Measurements from ENCODE around the gene PTH1R. TPM values are rescaled to one million over a fixed set of nuclear protein-coding genes. Genes with fewer than 3 reads are reported as not detected.

The PTH1R gene
- total and polyA plus RNA-seq, 7 experiments from 2014 or later, result not detected

DNA sequence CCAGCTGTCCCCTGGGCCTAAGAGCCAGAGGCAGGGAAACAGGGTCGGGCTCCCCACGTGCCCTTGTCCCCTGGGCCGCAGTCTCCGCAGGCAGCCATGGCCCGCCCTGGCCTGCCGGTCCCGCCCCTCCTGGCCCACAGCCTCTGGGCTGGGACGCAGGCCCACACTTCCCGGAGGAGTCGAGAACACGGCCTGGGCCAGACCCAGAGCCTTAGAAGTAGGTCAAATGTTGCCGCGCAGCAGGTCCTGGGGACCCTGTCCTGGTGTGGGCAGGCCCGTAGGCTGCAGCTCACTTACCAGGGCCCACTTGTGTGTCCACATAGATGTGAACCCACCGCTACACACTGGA lies 10.0 kb upstream of the PTH1R start:
- no peaks in the 10 kb centered on the region for H3K27me3 ChIP-seq (ENCODE audit: control insufficient read depth in 2 of 2, insufficient read depth in 2 of 2, low read length in 2 of 2)
- Mint-ChIP-seq H3K36me3 (no peaks in the 10 kb centered on the region), H3K4me3 (no peak overlapping the region), H3K4me1 (no peaks in the 10 kb centered on the region), H3K27ac (no peak overlapping the region), H3K9me3 (no peaks in the 10 kb centered on the region), H3K27me3 (peaks cover 0 to 8% (median 0%) of the 10 kb centered on the region in 5 donors)
- ATAC-seq, result no peak
- intact Hi-C loops (cut with micrococcal nuclease), result loop anchor here (2.0 to 5.0 kb wide), 2 partner anchors 131 to 920 kb away; no protein-coding TSS in a partner anchor
- DNase-seq, result no peak
- H3K36me3 ChIP-seq (ENCODE audit: control insufficient read depth in 2 of 3, insufficient read depth in 3 of 3, low read length in 3 of 3), result no peaks in the 10 kb centered on the region
- no peaks in the 10 kb centered on the region for H3K4me1 ChIP-seq (ENCODE audit: control insufficient read depth in 2 of 2, insufficient read depth in 2 of 2, low read length in 2 of 2)
- no peaks in the 10 kb centered on the region for H3K9me3 ChIP-seq (ENCODE audit: control insufficient read depth in 2 of 3, low read length in 3 of 3)
- no peak overlapping the region for H3K27ac ChIP-seq (ENCODE audit: low read depth, low read length)
- POLR2A ChIA-PET, result no interaction called here
- CTCF ChIA-PET, result interaction anchor here (0.7 to 2.0 kb wide), 2 partner anchors 9 to 46 kb away, joined by 3 to 5 read pairs; no protein-coding TSS in a partner anchor
- H3K4me3 ChIP-seq (ENCODE audit: low read length), result no peak overlapping the region

DNA sequence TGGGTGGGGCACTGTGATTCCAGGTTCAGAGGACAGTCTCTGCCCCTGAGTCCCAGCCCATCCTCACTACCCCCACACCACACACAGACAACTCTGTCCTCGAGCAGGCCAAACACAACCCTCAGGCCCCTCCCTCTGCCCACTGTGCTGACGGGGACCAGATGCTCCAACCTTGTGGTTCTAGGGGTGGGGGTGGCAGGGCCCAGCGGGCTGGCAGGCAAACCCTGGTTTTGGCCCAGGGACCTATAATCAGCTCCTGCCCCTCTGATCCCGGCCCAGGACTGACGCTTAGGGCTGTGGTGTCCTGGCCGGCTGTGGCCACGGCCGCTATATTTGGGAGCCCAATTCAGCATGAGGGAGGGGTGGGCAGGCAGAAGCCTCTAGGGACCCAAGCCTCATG lies 9.2 kb upstream of the PTH1R start:
- no peak for DNase-seq

GRCh38 chr3:46868948-46869347 lies 8.6 kb upstream of the PTH1R start:
- ATAC-seq, result no peak
- no peak overlapping the region for H3K27ac ChIP-seq (ENCODE audit: low read depth, low read length)
- no peaks in the 10 kb centered on the region for H3K9me3 Mint-ChIP-seq
- intact Hi-C loops (cut with micrococcal nuclease), result loop anchor here in 1 of 2 donors (5.0 kb wide), 1 partner anchor 918 kb away; no protein-coding TSS in a partner anchor
- peaks cover 0 to 8% (median 5%) of the 10 kb centered on the region in 5 donors for H3K27me3 Mint-ChIP-seq
- H3K27ac Mint-ChIP-seq, result no peak overlapping the region
- H3K27me3 ChIP-seq (ENCODE audit: control insufficient read depth in 2 of 2, insufficient read depth in 2 of 2, low read length in 2 of 2), result no peaks in the 10 kb centered on the region
- H3K9me3 ChIP-seq (ENCODE audit: control insufficient read depth in 2 of 3, low read length in 3 of 3), result no peaks in the 10 kb centered on the region
- H3K4me1 Mint-ChIP-seq, result peaks cover 0 to 9% (median under 1%) of the 10 kb centered on the region in 7 donors
- ChIA-PET CTCF (interaction anchor here (2.0 kb wide), 1 partner anchor 7 kb away, joined by 5 read pairs; no protein-coding TSS in a partner anchor), POLR2A (no interaction called here)
- no peak overlapping the region for H3K4me3 Mint-ChIP-seq
- no peak overlapping the region for H3K4me3 ChIP-seq (ENCODE audit: low read length)
- no peaks in the 10 kb centered on the region for H3K36me3 ChIP-seq (ENCODE audit: control insufficient read depth in 2 of 3, insufficient read depth in 3 of 3, low read length in 3 of 3)
- no peaks in the 10 kb centered on the region for H3K4me1 ChIP-seq (ENCODE audit: control insufficient read depth in 2 of 2, insufficient read depth in 2 of 2, low read length in 2 of 2)
- DNase-seq, result no peak
- no peaks in the 10 kb centered on the region for H3K36me3 Mint-ChIP-seq

More for the DNA sequence above, 9.2 kb upstream of the PTH1R start:
- Mint-ChIP-seq H3K4me3 (no peak overlapping the region), H3K4me1 (peaks cover 0 to 5% (median 0%) of the 10 kb centered on the region in 7 donors), H3K9me3 (no peaks in the 10 kb centered on the region), H3K36me3 (no peaks in the 10 kb centered on the region), H3K27ac (no peak overlapping the region), H3K27me3 (peaks cover 0 to 8% (median 5%) of the 10 kb centered on the region in 5 donors)
- Histone ChIP-seq H3K27ac (ENCODE audit: low read depth, low read length) (no peak overlapping the region), H3K9me3 (ENCODE audit: control insufficient read depth in 2 of 3, low read length in 3 of 3) (no peaks in the 10 kb centered on the region), H3K4me1 (ENCODE audit: control insufficient read depth in 2 of 2, insufficient read depth in 2 of 2, low read length in 2 of 2) (no peaks in the 10 kb centered on the region), H3K36me3 (ENCODE audit: control insufficient read depth in 2 of 3, insufficient read depth in 3 of 3, low read length in 3 of 3) (no peaks in the 10 kb centered on the region), H3K27me3 (ENCODE audit: control insufficient read depth in 2 of 2, insufficient read depth in 2 of 2, low read length in 2 of 2) (no peaks in the 10 kb centered on the region), H3K4me3 (ENCODE audit: low read length) (no peak overlapping the region)
- no peak for ATAC-seq
- intact Hi-C loops (cut with micrococcal nuclease), result loop anchor here in 1 of 2 donors (5.0 kb wide), 1 partner anchor 919 kb away; no protein-coding TSS in a partner anchor
- CTCF ChIA-PET, result interaction anchor here (2.0 kb wide), 1 partner anchor 8 kb away, joined by 5 read pairs; no protein-coding TSS in a partner anchor
- POLR2A ChIA-PET, result no interaction called here

GRCh38 chr3:46869440-46869839 lies 8.1 kb upstream of the PTH1R start:
- POLR2A ChIA-PET, result no interaction called here
- Histone ChIP-seq H3K9me3 (ENCODE audit: control insufficient read depth in 2 of 3, low read length in 3 of 3) (no peaks in the 10 kb centered on the region), H3K4me1 (ENCODE audit: control insufficient read depth in 2 of 2, insufficient read depth in 2 of 2, low read length in 2 of 2) (no peaks in the 10 kb centered on the region), H3K36me3 (ENCODE audit: control insufficient read depth in 2 of 3, insufficient read depth in 3 of 3, low read length in 3 of 3) (no peaks in the 10 kb centered on the region), H3K27ac (ENCODE audit: low read depth, low read length) (no peak overlapping the region), H3K4me3 (ENCODE audit: low read length) (no peak overlapping the region), H3K27me3 (ENCODE audit: control insufficient read depth in 2 of 2, insufficient read depth in 2 of 2, low read length in 2 of 2) (no peaks in the 10 kb centered on the region)
- H3K9me3 Mint-ChIP-seq, result no peaks in the 10 kb centered on the region
- H3K4me3 Mint-ChIP-seq, result no peak overlapping the region
- H3K27ac Mint-ChIP-seq, result no peak overlapping the region
- intact Hi-C loops (cut with micrococcal nuclease), result loop anchor here in 1 of 2 donors (5.0 kb wide), 1 partner anchor 918 kb away; no protein-coding TSS in a partner anchor
- no peaks in the 10 kb centered on the region for H3K36me3 Mint-ChIP-seq
- peaks cover 0 to 13% (median 5%) of the 10 kb centered on the region in 5 donors for H3K27me3 Mint-ChIP-seq
- CTCF ChIA-PET, result interaction anchor here (0.7 kb wide), 1 partner anchor 128 kb away, joined by 3 read pairs; no protein-coding TSS in a partner anchor
- peaks cover 0 to 12% (median 5%) of the 10 kb centered on the region in 7 donors for H3K4me1 Mint-ChIP-seq
- ATAC-seq, result no peak
- DNase-seq, result no peak

DNA sequence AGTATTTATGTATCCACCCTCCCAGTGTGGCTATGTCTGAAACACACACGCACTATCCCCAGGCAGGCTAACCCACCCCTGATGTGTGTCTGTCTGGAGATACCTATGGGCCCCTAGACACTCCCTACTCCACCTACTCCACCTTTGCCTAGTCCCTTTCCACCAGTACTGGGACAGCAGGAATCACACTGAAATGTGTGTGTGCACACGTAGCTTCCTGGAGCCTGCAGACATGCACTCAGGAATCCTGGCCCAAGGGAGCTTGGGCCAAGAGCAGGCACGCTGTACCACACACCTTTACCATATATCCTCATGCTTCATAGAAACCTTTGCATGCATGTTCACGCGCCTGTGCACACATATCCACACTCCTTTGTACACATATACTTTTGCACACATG lies 6.9 kb upstream of the PTH1R start:
- Mint-ChIP-seq H3K9me3 (no peaks in the 10 kb centered on the region), H3K4me1 (peaks cover 0 to 16% (median 5%) of the 10 kb centered on the region in 7 donors), H3K27ac (no peak overlapping the region), H3K4me3 (no peak overlapping the region), H3K27me3 (peaks cover 0 to 16% (median 5%) of the 10 kb centered on the region in 5 donors), H3K36me3 (no peaks in the 10 kb centered on the region)
- no peak overlapping the region for H3K27ac ChIP-seq (ENCODE audit: low read depth, low read length)
- ChIA-PET POLR2A (no interaction called here), CTCF (interaction anchor here (0.6 to 1.6 kb wide), 4 partner anchors 9 to 465 kb away, joined by 3 to 6 read pairs (median 4); no protein-coding TSS in a partner anchor)
- no peaks in the 10 kb centered on the region for H3K36me3 ChIP-seq (ENCODE audit: control insufficient read depth in 2 of 3, insufficient read depth in 3 of 3, low read length in 3 of 3)
- H3K27me3 ChIP-seq (ENCODE audit: control insufficient read depth in 2 of 2, insufficient read depth in 2 of 2, low read length in 2 of 2), result no peaks in the 10 kb centered on the region
- ATAC-seq, result no peak
- H3K4me1 ChIP-seq (ENCODE audit: control insufficient read depth in 2 of 2, insufficient read depth in 2 of 2, low read length in 2 of 2), result no peaks in the 10 kb centered on the region
- no peak for DNase-seq
- no peaks in the 10 kb centered on the region for H3K9me3 ChIP-seq (ENCODE audit: control insufficient read depth in 2 of 3, low read length in 3 of 3)
- H3K4me3 ChIP-seq (ENCODE audit: low read length), result no peak overlapping the region
- intact Hi-C loops (cut with micrococcal nuclease), result no loop called here

DNA sequence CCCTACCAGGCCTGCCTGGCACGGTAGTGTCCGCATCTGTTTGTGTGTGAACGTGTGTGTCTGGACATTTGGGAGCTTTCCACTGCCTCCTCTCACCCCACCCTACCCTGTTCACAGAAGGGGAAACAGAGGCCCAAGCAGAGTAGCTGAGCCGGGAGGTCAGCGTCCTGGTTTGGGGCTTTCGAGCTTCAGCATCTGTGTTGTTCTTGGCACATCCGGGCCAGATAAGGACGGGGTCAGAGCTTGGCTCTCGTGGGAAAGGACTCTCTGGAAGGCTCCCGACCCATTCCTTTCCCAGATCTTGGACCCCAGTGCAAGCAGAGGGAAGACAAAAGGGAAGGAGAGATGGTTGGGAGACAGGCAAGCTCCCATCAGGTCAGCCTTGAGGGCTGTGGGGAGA lies 6.3 kb upstream of the PTH1R start:
- H3K36me3 Mint-ChIP-seq, result no peaks in the 10 kb centered on the region
- ChIA-PET CTCF (interaction anchor here (0.6 to 1.6 kb wide), 4 partner anchors 8 to 464 kb away, joined by 3 to 6 read pairs (median 4); no protein-coding TSS in a partner anchor), POLR2A (no interaction called here)
- Histone ChIP-seq H3K4me3 (ENCODE audit: low read length) (no peak overlapping the region), H3K36me3 (ENCODE audit: control insufficient read depth in 2 of 3, insufficient read depth in 3 of 3, low read length in 3 of 3) (no peaks in the 10 kb centered on the region), H3K9me3 (ENCODE audit: control insufficient read depth in 2 of 3, low read length in 3 of 3) (no peaks in the 10 kb centered on the region), H3K27ac (ENCODE audit: low read depth, low read length) (no peak overlapping the region), H3K27me3 (ENCODE audit: control insufficient read depth in 2 of 2, insufficient read depth in 2 of 2, low read length in 2 of 2) (no peaks in the 10 kb centered on the region), H3K4me1 (ENCODE audit: control insufficient read depth in 2 of 2, insufficient read depth in 2 of 2, low read length in 2 of 2) (no peaks in the 10 kb centered on the region)
- no peak for DNase-seq
- no peak overlapping the region for H3K4me3 Mint-ChIP-seq
- no peak for ATAC-seq
- H3K4me1 Mint-ChIP-seq, result peaks cover 0 to 16% (median 5%) of the 10 kb centered on the region in 7 donors
- H3K9me3 Mint-ChIP-seq, result no peaks in the 10 kb centered on the region
- no peak overlapping the region for H3K27ac Mint-ChIP-seq
- intact Hi-C loops (cut with micrococcal nuclease), result no loop called here
- H3K27me3 Mint-ChIP-seq, result peaks cover 0 to 16% (median 5%) of the 10 kb centered on the region in 5 donors

GRCh38 chr3:46873521-46873920 lies 4.0 kb upstream of the PTH1R start:
- CTCF ChIA-PET, result interaction anchor here (1.0 kb wide), 1 partner anchor 22 kb away, joined by 3 read pairs; no protein-coding TSS in a partner anchor
- Histone ChIP-seq H3K4me3 (ENCODE audit: low read length) (no peak overlapping the region), H3K9me3 (ENCODE audit: control insufficient read depth in 2 of 3, low read length in 3 of 3) (no peaks in the 10 kb centered on the region), H3K27me3 (ENCODE audit: control insufficient read depth in 2 of 2, insufficient read depth in 2 of 2, low read length in 2 of 2) (no peaks in the 10 kb centered on the region), H3K4me1 (ENCODE audit: control insufficient read depth in 2 of 2, insufficient read depth in 2 of 2, low read length in 2 of 2) (no peaks in the 10 kb centered on the region), H3K36me3 (ENCODE audit: control insufficient read depth in 2 of 3, insufficient read depth in 3 of 3, low read length in 3 of 3) (no peaks in the 10 kb centered on the region), H3K27ac (ENCODE audit: low read depth, low read length) (no peak overlapping the region)
- Mint-ChIP-seq H3K36me3 (no peaks in the 10 kb centered on the region), H3K9me3 (no peaks in the 10 kb centered on the region), H3K27me3 (peaks cover 0 to 18% (median 5%) of the 10 kb centered on the region in 5 donors), H3K27ac (peak overlapping the region in 1 of 9 donors; percentile 38), H3K4me3 (no peak overlapping the region), H3K4me1 (peaks cover 0 to 16% (median 5%) of the 10 kb centered on the region in 7 donors)
- no peak for ATAC-seq
- no peak for DNase-seq
- intact Hi-C loops (cut with micrococcal nuclease), result no loop called here
- POLR2A ChIA-PET, result no interaction called here
